ENCODE results near the gene DNASE1L3.
A peak's percentile ranks its signal among the peaks of the same experiment; 100 is the strongest.

The DNASE1L3 gene

DNA sequence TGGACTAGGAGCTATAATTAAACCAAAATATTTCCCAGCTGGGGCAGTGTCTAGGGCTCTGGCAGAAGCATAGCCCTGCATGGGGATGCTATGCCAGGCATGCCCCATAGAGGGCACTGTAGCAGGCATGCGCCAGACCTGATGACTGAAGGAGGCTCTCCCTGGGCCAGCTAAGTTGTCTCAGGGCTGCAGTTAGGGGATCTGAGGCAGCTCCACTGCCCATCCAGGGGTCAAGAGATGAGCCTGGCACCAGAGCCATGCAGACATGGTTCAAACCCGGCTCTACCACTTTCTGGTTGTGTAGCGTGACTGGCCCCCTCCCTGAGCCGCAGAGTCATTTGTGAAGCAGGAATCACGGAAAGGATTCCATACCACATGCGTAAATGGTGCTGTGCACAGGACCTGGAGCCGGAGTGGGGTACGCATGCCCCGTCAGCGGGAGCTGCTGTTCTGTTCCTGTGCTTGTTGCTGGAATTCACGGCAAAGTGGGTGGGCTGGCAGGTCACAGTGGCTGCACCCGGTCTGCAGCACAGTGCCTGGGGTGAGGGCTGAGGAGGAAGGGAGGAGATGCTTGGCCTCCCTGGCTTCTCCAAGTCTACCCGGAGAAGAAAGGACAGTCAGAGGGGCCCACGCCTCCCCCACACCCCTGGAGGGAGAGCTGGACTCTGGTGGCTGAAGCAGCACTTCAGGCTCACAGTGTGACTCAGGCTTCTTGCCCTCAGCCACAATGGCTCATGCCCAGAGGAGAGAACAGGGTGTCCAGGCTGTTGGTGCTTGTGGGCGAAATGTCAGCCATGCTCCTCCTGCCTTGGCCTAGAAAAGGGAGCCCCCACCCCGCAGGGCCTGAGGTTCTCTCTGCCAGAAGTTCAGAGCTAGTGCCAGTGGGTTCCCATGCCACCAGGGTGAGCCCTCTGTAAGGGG, 43.1 kb downstream of the DNASE1L3 start:
- TF ChIP-seq, protein P1, sequence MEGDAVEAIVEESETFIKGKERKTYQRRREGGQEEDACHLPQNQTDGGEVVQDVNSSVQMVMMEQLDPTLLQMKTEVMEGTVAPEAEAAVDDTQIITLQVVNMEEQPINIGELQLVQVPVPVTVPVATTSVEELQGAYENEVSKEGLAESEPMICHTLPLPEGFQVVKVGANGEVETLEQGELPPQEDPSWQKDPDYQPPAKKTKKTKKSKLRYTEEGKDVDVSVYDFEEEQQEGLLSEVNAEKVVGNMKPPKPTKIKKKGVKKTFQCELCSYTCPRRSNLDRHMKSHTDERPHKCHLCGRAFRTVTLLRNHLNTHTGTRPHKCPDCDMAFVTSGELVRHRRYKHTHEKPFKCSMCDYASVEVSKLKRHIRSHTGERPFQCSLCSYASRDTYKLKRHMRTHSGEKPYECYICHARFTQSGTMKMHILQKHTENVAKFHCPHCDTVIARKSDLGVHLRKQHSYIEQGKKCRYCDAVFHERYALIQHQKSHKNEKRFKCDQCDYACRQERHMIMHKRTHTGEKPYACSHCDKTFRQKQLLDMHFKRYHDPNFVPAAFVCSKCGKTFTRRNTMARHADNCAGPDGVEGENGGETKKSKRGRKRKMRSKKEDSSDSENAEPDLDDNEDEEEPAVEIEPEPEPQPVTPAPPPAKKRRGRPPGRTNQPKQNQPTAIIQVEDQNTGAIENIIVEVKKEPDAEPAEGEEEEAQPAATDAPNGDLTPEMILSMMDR (IDR thresholded peaks at IDR 0.05; ENCODE audit: insufficient read depth, missing control alignments): peak; percentile 57
- DNase-seq (ENCODE audit: insufficient read length, low spot score): peak; percentile 58
- no peak for FAIRE-seq

DNA sequence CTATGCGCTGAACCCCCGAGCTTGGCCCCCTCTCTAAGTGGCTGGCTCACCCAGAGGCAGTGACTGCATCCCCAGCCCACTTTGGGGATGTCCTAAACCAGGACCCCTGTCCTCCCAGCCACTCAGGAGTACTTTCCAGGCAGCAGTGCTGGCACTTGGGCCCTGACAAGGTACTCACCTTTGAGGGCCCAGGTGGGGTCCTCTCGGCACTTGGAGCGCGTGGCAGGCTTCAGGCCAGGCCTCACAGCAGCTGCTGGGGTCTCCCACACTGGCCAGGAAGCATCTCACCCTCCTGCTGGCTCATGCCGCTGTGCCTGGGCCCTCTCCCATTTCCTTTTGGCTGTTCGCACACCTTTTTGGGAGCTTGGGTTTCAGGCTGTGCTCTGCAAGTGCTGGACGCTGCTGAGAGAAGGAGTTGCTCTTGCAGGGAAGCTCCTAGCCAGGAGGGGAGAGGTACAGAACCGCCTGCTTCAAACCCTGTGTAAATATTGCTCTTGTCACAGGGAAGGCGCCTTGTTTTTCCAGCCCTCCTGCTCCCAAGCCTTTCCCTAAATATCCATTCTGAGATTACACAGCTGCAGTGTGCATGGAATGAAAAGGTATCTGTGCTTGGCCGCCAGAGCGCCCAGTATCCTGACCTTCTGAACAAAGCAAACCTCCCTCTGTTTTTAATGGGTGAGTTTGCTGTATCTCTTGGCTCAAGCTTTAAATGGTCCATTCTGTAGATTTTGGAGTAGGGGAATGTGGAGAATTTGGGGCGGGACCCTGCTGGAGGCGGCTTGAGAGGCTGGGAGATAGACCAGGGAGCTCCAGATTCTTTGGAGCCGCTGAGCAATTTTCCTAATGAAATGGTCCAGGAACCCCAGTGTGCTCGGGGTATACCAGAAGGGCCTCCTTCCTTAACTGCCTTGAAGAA, 45.6 kb downstream of the DNASE1L3 start:
- no peak for DNase-seq (ENCODE audit: insufficient read length, low spot score)
- TF ChIP-seq, protein P1 (IDR thresholded peaks at IDR 0.05; ENCODE audit: insufficient read depth, missing control alignments): no peak
- no peak for FAIRE-seq

DNA sequence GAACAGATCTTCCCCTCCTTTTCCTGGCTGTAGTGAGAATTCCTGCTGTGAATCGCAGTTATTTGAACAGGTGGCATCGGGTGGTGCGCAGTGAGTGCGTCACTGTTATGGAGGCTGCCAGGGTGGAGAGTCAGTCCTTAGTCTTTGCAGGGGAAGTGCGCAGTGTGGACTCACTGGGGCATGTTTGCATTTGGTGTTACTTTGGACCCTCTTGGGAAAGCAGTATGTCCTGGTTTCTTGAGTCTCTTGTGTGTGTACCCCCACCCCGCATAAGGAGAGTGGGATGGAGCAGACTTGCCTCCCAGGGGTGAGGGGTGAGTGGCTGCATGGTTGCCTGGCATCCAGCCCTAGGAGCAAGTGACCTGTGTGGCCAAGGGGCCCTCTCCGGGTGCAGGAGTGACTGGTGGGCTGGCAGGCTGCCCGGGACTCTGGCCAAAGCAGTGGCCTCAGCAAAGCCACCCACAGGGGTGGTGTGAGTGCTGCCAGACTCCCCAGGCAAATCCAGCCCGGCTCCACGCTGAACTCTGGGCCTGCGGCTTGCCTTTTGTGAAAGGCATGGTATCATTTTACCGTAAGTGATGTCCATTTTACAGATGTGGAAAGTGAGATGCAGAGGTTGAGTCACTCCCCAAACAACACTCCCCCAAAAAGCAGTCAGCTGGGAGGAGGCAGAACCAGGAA, 46.4 kb downstream of the DNASE1L3 start:
- DNase-seq (ENCODE audit: insufficient read length, low spot score) (no peak), FAIRE-seq (no peak)
- TF ChIP-seq, protein P1 (IDR thresholded peaks at IDR 0.05; ENCODE audit: insufficient read depth, missing control alignments): no peak

DNA sequence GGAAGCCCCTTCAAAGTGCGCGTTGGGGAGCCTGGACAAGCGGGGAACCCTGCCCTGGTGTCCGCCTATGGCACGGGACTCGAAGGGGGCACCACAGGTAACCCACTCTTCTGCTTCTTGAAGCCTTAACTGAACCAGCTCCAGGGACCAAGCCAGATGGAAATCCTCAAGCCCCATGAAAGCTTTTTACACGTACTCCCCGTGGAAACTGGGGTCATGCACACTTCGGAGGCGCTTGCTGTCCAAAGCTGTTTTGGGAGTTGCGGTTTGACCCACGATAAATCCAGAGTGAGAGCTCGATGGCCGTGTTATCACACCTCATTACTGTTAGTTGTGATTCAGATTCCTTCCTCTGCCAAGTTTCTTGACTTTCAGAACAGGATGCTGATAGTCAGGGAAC, 47.5 kb downstream of the DNASE1L3 start:
- FAIRE-seq (no peak), DNase-seq (ENCODE audit: insufficient read length, low spot score) (no peak)
- TF ChIP-seq, protein P1 (IDR thresholded peaks at IDR 0.05; ENCODE audit: insufficient read depth, missing control alignments): no peak

DNA sequence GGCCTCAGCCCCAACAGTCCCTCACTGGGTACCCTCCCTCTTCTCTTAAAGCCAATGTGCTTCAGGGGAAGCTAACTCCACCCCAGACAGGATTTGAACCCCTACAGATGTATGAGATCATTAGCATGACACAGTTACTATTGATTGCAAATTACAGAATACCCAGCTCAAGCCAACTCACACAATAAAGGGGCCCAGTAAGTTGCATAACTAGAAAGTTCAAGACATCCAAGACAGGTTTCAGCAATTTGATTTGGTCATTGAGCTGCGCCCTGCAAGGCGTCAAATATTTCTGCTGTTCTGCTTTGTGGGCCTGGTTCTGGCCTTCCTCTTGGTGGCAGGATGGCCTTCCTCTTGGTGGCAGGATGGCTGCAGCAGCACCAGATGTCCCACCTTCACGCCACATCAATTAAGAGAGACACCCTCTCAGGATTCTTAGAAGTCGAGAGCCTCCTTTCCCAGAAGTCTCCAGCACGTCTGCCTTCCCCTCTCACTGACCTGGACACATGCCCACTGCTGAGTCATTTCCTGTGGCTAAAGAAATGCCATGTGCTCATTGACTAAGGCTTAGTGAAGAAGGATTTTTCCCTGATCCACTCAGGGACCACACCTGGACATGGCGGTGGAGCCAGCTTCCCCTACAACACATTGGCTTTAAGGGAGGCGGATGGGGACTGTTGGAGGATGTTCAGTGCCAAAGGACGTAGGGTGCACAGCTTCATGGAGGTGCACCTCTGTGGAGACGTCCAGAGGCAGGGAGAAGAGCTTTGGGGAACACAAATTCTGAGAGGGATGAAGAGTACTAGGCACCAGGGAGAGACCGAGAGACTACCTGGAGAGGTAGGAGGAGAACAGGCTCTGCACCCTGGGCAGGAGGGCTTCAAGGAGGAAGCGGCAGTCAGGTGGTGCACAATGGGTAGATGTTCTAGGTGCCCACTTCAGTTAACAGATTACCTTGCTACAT, 49.1 kb downstream of the DNASE1L3 start:
- TF ChIP-seq, protein P1 (IDR thresholded peaks at IDR 0.05; ENCODE audit: insufficient read depth, missing control alignments): no peak
- no peak for DNase-seq (ENCODE audit: insufficient read length, low spot score)
- FAIRE-seq: no peak

DNA sequence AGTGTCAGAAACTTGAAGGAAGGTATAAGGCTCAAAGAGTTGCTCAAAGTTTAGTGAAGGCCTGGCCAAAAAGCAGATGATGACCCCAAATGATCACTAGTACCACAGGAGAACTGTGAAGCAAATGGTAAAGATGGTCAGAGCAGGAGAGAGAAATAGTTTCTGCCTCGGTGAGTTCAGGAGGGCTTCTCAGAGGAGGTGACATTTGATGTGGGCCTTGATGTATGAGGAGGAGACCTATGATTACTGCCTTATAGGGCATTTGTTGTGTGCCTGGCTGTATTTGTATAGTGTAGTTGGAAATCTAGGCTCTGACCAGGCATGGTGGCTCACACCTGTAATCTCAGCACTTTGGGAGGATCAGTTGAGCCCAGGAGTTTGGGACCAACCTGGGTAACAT, 50.4 kb downstream of the DNASE1L3 start:
- FAIRE-seq: no peak
- TF ChIP-seq, protein P1 (IDR thresholded peaks at IDR 0.05; ENCODE audit: insufficient read depth, missing control alignments): no peak
- no peak for DNase-seq (ENCODE audit: insufficient read length, low spot score)

Measured in D721Med (cell line).